ENCODE data around the gene ATP2B3.

The ATP2B3 gene

DNA sequence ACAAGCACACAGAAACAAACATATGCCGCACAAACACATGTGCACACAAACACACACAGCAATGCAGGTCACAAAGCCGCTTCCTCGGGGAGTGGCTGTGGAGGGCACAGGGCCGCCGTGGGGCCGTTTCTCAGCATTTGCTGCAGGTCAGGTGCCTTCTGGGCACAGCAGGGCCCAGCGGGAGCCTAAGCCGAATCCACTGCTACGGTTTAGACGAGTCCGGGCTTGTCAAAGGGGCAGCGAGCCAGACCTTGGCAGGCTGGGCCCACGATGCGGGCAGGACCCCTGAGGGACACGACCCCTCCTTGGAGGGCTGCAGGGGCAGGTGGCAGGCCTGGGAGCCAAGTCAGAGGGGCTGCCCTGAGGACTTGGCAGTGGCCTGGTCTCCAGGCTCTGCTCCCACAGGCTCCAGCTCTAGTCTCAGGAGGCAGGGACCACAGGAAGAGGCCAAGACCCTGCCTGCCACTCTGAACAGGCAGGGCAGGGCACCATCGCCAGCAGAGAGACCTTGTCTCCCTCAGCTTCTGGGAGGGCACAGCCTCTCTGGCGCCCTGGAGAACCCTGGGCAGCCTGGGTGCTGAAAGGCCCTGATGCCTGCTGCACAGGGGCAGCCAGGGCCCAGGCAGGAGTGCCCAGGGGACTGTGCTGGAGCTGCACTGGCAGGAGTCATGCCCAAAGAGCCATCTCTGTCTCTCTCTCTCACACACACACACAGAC is 5.5 kb upstream of the ATP2B3 start:
- peaks cover 3% of the 10 kb centered on the region for H3K4me1 ChIP-seq (ENCODE audit: insufficient read depth, low read length)
- peaks cover 0 to 14% of the 10 kb centered on the region in 2 donors for H3K27me3 ChIP-seq (ENCODE audit: control insufficient read depth in 1 of 2, insufficient read depth in 2 of 2, low read length in 2 of 2)
- H3K27ac ChIP-seq (ENCODE audit: low read depth, low read length), result no peak overlapping the region
- no peaks in the 10 kb centered on the region for H3K9me3 ChIP-seq (ENCODE audit: low read length)
- no peak overlapping the region for H3K9ac ChIP-seq (ENCODE audit: low read length)
- H3K4me3 ChIP-seq (ENCODE audit: low read depth in 1 of 2, low read length in 2 of 2), result no peak overlapping the region
- no peaks in the 10 kb centered on the region for H3K36me3 ChIP-seq (ENCODE audit: insufficient read depth, low read length)

DNA sequence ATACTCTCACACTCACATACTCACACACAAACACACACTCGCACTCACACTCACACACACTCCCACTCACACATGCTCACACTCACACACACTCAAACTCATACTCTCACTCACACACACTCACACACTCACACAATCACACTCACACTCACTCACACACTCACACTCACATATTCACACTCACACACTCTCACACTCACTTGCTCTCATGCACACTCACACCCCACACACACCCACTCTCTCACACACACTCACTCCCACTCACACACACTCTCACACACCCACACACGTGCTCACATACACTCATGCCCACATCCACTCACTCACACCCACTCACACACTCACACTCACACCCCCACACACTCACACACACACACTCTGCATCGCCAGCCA is 4.9 kb upstream of the ATP2B3 start:
- Histone ChIP-seq H3K27ac (ENCODE audit: low read depth, low read length) (no peak overlapping the region), H3K9me3 (ENCODE audit: low read length) (no peaks in the 10 kb centered on the region), H3K27me3 (ENCODE audit: control insufficient read depth in 1 of 2, insufficient read depth in 2 of 2, low read length in 2 of 2) (peaks cover 0 to 19% of the 10 kb centered on the region in 2 donors), H3K4me1 (ENCODE audit: insufficient read depth, low read length) (peaks cover under 1% of the 10 kb centered on the region), H3K4me3 (ENCODE audit: low read depth in 1 of 2, low read length in 2 of 2) (no peak overlapping the region), H3K36me3 (ENCODE audit: insufficient read depth, low read length) (no peaks in the 10 kb centered on the region), H3K9ac (ENCODE audit: low read length) (no peak overlapping the region)

DNA sequence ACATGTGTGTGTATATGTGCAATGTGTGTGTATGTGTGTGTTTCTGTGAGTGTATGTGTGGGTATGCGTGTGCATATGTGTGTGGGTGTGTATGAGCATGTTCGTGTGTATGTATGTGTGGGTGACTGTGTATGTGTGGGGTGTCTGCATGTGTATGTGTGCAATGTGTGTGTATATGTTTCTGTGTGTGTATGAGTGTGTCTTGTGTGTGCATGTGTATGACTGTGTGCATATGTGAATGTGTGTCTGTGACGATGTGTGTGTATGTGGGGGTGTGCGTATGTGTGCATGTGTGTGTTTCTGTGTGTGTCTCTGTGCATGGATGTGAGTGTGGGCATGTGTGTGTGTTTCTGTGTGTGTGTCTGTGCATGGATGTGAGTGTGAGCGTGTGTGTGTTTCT is 4.2 kb upstream of the ATP2B3 start:
- H3K4me1 ChIP-seq (ENCODE audit: insufficient read depth, low read length), result no peaks in the 10 kb centered on the region
- H3K36me3 ChIP-seq (ENCODE audit: insufficient read depth, low read length), result no peaks in the 10 kb centered on the region
- no peak overlapping the region for H3K9ac ChIP-seq (ENCODE audit: low read length)
- H3K4me3 ChIP-seq (ENCODE audit: low read depth in 1 of 2, low read length in 2 of 2), result no peak overlapping the region
- peaks cover 0 to 23% of the 10 kb centered on the region in 2 donors for H3K27me3 ChIP-seq (ENCODE audit: control insufficient read depth in 1 of 2, insufficient read depth in 2 of 2, low read length in 2 of 2)
- no peaks in the 10 kb centered on the region for H3K9me3 ChIP-seq (ENCODE audit: low read length)
- no peak overlapping the region for H3K27ac ChIP-seq (ENCODE audit: low read depth, low read length)

DNA sequence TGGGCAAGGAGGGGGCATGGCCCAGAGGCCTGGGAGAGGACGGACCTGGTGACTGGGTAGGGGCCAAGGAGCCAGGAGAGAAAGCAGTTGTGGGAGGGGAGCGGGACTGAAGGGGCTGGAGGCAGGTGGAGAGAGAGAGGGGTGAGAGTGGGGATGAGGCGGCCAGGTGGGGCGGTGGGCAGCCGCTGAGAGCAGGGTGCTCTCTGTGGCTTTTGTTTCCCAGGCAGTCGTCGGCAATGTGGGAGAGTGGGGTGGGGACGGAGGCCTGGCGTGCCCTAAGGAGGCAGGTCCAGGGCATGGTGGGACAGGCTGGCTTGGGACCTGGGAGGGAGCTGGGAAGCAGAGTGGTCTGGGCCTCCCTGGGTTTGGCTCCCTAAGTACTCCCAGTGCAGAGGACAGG is 3.2 kb upstream of the ATP2B3 start:
- Histone ChIP-seq H3K27ac (ENCODE audit: low read depth, low read length) (no peak overlapping the region), H3K36me3 (ENCODE audit: insufficient read depth, low read length) (no peaks in the 10 kb centered on the region), H3K27me3 (ENCODE audit: control insufficient read depth in 1 of 2, insufficient read depth in 2 of 2, low read length in 2 of 2) (peaks cover 0 to 33% of the 10 kb centered on the region in 2 donors), H3K4me3 (ENCODE audit: low read depth in 1 of 2, low read length in 2 of 2) (no peak overlapping the region), H3K9me3 (ENCODE audit: low read length) (no peaks in the 10 kb centered on the region), H3K4me1 (ENCODE audit: insufficient read depth, low read length) (no peaks in the 10 kb centered on the region), H3K9ac (ENCODE audit: low read length) (no peak overlapping the region)

DNA sequence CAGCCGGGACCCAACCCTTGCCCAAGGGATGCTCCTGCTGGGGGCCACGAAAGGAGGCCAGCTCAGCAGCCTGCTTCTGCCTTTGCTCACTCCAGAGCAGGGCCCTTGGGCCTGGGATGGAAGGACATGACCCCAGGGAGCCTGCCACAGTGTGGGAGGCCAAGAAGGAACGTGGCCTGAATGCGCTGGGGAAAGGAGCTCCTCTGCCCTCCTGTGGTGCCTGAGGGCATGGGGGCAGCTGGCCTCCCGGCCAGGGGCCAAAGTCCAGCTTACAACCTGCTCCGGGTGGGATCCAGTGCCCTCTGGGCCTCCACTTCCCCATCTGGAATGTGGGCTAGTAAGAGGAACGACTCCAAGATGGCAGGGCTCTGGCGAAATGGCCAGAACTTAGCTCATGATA is 2.0 kb upstream of the ATP2B3 start:
- Histone ChIP-seq H3K27me3 (ENCODE audit: control insufficient read depth in 1 of 2, insufficient read depth in 2 of 2, low read length in 2 of 2) (peaks cover 2 to 37% of the 10 kb centered on the region in 2 donors), H3K9ac (ENCODE audit: low read length) (no peak overlapping the region), H3K4me1 (ENCODE audit: insufficient read depth, low read length) (no peaks in the 10 kb centered on the region), H3K9me3 (ENCODE audit: low read length) (no peaks in the 10 kb centered on the region), H3K36me3 (ENCODE audit: insufficient read depth, low read length) (no peaks in the 10 kb centered on the region), H3K4me3 (ENCODE audit: low read depth in 1 of 2, low read length in 2 of 2) (no peak overlapping the region), H3K27ac (ENCODE audit: low read depth, low read length) (no peak overlapping the region)

DNA sequence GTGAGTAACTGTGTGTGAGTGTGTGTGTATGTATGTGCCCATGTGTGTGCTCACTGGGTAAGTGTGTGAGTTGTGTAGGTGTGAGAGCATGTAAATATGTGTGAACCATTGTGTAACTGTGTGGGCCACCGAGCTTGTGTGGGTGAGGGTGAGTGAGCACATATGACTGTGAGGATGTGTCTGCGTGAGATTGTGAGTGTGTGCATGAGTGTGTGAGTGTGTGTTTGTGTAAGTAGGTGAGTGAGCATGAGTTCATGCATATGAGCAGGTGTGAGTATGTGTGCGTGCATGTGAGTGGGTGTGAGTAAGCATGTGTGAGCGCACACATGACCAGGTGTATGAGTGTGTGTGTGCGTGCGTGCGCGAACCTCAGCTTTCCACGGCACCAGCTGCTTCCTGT is 1.4 kb upstream of the ATP2B3 start:
- H3K9me3 ChIP-seq (ENCODE audit: low read length), result no peaks in the 10 kb centered on the region
- H3K27ac ChIP-seq (ENCODE audit: low read depth, low read length), result no peak overlapping the region
- H3K27me3 ChIP-seq (ENCODE audit: control insufficient read depth in 1 of 2, insufficient read depth in 2 of 2, low read length in 2 of 2), result peaks cover 3 to 42% of the 10 kb centered on the region in 2 donors
- H3K36me3 ChIP-seq (ENCODE audit: insufficient read depth, low read length), result no peaks in the 10 kb centered on the region
- H3K4me3 ChIP-seq (ENCODE audit: low read depth in 1 of 2, low read length in 2 of 2), result no peak overlapping the region
- H3K4me1 ChIP-seq (ENCODE audit: insufficient read depth, low read length), result no peaks in the 10 kb centered on the region
- H3K9ac ChIP-seq (ENCODE audit: low read length), result no peak overlapping the region

DNA sequence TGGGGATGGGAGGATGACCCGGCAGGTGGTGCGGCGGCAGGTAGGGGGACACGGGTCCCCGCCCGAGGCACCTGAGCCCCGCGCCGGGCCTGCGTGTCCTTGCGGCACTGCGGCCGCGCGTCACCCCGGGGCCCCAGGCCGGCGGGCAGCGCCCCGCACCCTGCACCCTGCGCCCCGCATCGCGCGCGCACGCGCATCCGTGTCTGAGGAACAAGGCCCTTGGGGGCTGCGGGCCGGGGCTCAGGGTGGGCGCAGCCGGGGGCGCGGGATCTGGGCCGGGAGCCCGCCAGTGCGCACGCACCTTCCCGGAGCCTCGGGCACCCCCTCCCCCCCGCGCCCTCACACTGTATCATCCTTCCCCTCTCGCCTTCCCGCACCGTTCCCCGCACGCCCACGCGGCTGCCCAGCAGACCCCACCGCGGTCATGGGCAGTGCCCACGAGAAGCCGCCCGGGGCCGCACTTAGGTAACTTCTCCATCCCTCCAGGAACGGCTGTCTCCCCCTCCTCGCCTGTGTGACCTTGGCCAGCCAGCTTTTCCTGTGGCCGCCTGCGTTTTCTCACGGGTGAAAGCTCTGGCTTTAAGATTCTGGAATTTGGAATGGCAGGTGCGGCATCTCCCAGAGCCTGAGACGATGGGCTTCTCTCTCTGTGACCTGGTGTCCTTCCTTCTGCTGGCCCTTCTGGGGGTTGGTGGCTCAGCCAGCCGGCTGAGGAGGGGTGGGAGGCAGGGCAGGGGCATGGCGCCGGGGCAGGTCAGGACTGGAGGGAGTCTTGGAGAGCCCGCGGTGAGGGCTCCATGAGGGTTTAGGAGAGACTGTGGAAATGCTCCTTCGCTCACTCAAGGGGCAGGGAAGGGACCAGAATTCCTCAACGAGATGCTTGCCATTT is 748 bp downstream of the ATP2B3 start:
- H3K36me3 ChIP-seq (ENCODE audit: insufficient read depth, low read length), result no peaks in the 10 kb centered on the region

DNA sequence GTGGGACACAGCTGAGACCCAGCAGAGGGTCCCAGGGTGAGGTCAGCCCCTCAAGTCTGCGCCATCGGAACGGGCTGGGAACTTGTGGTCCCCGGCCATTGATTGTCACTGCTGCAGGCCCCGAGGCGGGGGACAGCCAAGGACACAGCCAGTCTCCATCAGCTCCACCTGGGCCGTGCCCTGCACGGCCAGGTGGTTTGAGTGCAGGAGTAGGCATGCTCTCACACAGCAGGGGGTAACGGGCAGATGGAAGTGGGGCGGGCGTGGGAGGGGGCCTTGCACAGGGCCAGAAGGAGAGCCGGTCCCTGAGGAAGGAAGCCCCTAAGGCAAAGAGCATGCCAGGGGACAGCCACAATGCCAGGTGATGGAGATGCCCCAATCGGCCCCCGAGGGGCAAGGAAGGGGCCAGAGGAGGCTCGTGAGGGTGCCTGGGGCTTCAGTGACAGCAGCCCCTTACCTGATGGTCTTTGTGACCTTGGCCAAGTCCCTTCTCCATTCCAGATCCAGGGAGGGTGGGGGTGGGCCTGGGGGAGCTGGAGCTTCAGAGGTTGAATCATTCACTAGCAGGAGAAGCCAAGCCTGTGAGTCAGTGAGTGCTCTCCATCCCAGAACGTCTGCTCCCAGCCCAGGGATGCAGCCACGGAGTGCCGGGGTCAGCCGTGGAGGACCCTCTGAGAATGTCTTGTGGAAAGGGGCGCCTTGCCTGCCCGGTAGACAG is 2.3 kb downstream of the ATP2B3 start:
- Histone ChIP-seq H3K4me3 (ENCODE audit: low read depth in 1 of 2, low read length in 2 of 2) (no peak overlapping the region), H3K9me3 (ENCODE audit: low read length) (no peaks in the 10 kb centered on the region), H3K27ac (ENCODE audit: low read depth, low read length) (no peak overlapping the region), H3K36me3 (ENCODE audit: insufficient read depth, low read length) (no peaks in the 10 kb centered on the region), H3K9ac (ENCODE audit: low read length) (no peak overlapping the region), H3K4me1 (ENCODE audit: insufficient read depth, low read length) (no peaks in the 10 kb centered on the region), H3K27me3 (ENCODE audit: control insufficient read depth in 1 of 2, insufficient read depth in 2 of 2, low read length in 2 of 2) (peaks cover 3 to 63% of the 10 kb centered on the region in 2 donors)

More for the DNA sequence above, 748 bp downstream of the ATP2B3 start:
- Histone ChIP-seq H3K27me3 (ENCODE audit: control insufficient read depth in 1 of 2, insufficient read depth in 2 of 2, low read length in 2 of 2) (peaks cover 3 to 59% of the 10 kb centered on the region in 2 donors), H3K4me3 (ENCODE audit: low read depth in 1 of 2, low read length in 2 of 2) (no peak overlapping the region), H3K4me1 (ENCODE audit: insufficient read depth, low read length) (no peaks in the 10 kb centered on the region), H3K27ac (ENCODE audit: low read depth, low read length) (no peak overlapping the region), H3K9ac (ENCODE audit: low read length) (no peak overlapping the region), H3K9me3 (ENCODE audit: low read length) (no peaks in the 10 kb centered on the region)

DNA sequence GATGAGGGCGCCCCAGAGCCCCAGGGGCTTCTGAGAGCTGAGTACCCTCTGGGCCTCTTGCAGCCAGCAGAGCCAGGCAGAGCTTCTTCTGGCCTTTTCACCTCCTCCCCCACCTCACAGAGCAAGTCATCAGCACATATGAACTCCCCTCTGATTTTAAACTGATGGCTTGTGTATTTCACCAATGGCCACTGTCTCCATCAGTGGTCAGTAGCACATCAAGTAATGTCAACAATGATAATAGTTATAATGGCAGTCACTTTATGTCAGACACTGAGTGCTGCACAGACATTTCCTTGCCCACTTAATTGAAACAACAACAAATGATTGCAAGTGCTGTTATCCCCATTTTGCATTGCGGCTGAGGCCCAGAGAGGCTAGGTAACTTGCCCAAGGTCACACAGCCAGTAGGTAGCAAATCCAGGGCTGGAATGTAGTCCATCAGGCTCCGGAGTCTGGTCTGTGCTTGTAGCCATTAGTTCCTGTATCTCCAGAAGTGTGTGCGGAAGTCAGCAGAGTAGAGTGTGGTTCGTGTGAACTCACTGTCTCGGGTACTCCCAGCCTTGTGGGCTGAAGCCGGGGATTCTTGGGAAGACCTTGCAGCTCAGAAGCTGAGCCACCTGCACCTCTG is 3.0 kb downstream of the ATP2B3 start:
- Histone ChIP-seq H3K4me1 (ENCODE audit: insufficient read depth, low read length) (no peaks in the 10 kb centered on the region), H3K27ac (ENCODE audit: low read depth, low read length) (no peak overlapping the region), H3K4me3 (ENCODE audit: low read depth in 1 of 2, low read length in 2 of 2) (no peak overlapping the region), H3K9me3 (ENCODE audit: low read length) (no peaks in the 10 kb centered on the region), H3K9ac (ENCODE audit: low read length) (no peak overlapping the region), H3K36me3 (ENCODE audit: insufficient read depth, low read length) (no peaks in the 10 kb centered on the region), H3K27me3 (ENCODE audit: control insufficient read depth in 1 of 2, insufficient read depth in 2 of 2, low read length in 2 of 2) (peaks cover 3 to 69% of the 10 kb centered on the region in 2 donors)

DNA sequence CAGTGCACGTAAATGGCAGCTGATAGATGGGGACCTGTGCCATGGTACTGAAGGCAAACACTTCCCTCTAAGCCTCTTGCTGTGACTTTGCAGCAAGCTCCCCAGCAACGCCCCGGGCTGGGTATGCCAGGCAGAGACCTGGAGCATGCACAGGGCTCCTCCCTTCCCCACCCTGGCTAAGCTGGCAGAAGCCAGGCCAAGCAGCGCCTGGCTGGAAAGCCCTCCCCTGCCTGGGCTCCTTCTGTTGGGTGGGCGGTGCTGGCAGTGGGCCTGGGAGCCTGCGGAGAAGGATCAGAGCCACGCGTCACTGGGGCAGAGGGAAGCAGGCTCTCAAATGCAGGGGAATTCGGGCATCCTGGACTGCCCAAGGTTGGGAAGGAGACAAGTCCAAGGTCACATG is 3.6 kb downstream of the ATP2B3 start:
- H3K9ac ChIP-seq (ENCODE audit: low read length), result no peak overlapping the region
- H3K27ac ChIP-seq (ENCODE audit: low read depth, low read length), result no peak overlapping the region
- H3K4me1 ChIP-seq (ENCODE audit: insufficient read depth, low read length), result no peaks in the 10 kb centered on the region
- no peaks in the 10 kb centered on the region for H3K36me3 ChIP-seq (ENCODE audit: insufficient read depth, low read length)
- H3K9me3 ChIP-seq (ENCODE audit: low read length), result no peaks in the 10 kb centered on the region
- peaks cover 3 to 75% of the 10 kb centered on the region in 2 donors for H3K27me3 ChIP-seq (ENCODE audit: control insufficient read depth in 1 of 2, insufficient read depth in 2 of 2, low read length in 2 of 2)
- H3K4me3 ChIP-seq (ENCODE audit: low read depth in 1 of 2, low read length in 2 of 2), result no peak overlapping the region

DNA sequence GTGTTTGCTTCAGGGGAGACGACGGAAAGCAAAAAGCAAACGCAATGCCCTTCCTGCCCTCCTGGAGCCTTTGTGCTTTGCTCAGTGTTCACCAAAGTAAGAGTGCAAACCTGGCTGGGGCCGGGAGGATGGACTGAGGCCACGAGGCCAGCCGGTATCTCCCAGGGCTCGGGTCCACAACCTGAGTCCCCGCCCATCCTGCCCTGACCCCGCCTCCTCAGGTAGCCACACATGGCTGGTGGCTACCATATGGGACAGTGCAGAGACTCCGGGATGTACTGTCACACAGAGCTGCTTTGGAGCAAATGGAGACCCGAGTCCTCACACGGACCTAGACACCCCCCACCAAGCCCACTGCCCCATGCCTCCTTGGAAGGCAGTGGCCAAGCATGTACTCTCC is 4.8 kb downstream of the ATP2B3 start:
- H3K9ac ChIP-seq (ENCODE audit: low read length), result no peak overlapping the region

More for the DNA sequence above, 4.8 kb downstream of the ATP2B3 start:
- no peaks in the 10 kb centered on the region for H3K36me3 ChIP-seq (ENCODE audit: insufficient read depth, low read length)
- peaks cover 3 to 77% of the 10 kb centered on the region in 2 donors for H3K27me3 ChIP-seq (ENCODE audit: control insufficient read depth in 1 of 2, insufficient read depth in 2 of 2, low read length in 2 of 2)
- H3K4me1 ChIP-seq (ENCODE audit: insufficient read depth, low read length), result no peaks in the 10 kb centered on the region
- no peak overlapping the region for H3K4me3 ChIP-seq (ENCODE audit: low read depth in 1 of 2, low read length in 2 of 2)
- no peaks in the 10 kb centered on the region for H3K9me3 ChIP-seq (ENCODE audit: low read length)
- no peak overlapping the region for H3K27ac ChIP-seq (ENCODE audit: low read depth, low read length)

Data from muscle layer of colon (tissue), 2 donors.